Panc1 (cell line): Measurements from ENCODE around the gene POTEF.
"Not testable (repeated sequence)": the region's sequence is repeated elsewhere in the genome, so short reads cannot be mapped to it uniquely, and the experiment has no call there.

Experiments
- POLR2AphosphoS5 ChIP-seq: IDR thresholded peaks from 2 replicates; pipeline ENCODE4 v1.6.1; 2012; ENCODE audit warnings: mild to moderate bottlenecking, low read depth, low read length, moderate library complexity
- SIN3A ChIP-seq: IDR thresholded peaks from 2 replicates; pipeline ENCODE4 v1.6.1; 2012; ENCODE audit warnings: low read depth, mild to moderate bottlenecking, low read length, moderate library complexity, borderline replicate concordance; ENCODE audit not compliant: insufficient read depth
- TCF7L2 ChIP-seq: IDR thresholded peaks from 2 replicates; pipeline ENCODE4 v1.6.1; 2011; ENCODE audit warnings: mild to moderate bottlenecking, low read depth, low read length, inconsistent platforms
- TF ChIP-seq, protein P1 (sequence below): fragments of 450-650 bp; IDR thresholded peaks from 2 replicates; pipeline ENCODE4 v1.5.1; 2017; ENCODE audit warnings: mild to moderate bottlenecking
- TF ChIP-seq, protein P2 (sequence below), 2 experiments: IDR thresholded peaks; 2 replicates each; pipeline ENCODE4 v1.6.1; 2011 to 2012; ENCODE audit warnings: low read depth in 2 of 2, control low read depth in 1 of 2, low read length in 1 of 2, mild to moderate bottlenecking in 1 of 2, moderate library complexity in 1 of 2; ENCODE audit not compliant: insufficient read depth in 1 of 2

DNA sequence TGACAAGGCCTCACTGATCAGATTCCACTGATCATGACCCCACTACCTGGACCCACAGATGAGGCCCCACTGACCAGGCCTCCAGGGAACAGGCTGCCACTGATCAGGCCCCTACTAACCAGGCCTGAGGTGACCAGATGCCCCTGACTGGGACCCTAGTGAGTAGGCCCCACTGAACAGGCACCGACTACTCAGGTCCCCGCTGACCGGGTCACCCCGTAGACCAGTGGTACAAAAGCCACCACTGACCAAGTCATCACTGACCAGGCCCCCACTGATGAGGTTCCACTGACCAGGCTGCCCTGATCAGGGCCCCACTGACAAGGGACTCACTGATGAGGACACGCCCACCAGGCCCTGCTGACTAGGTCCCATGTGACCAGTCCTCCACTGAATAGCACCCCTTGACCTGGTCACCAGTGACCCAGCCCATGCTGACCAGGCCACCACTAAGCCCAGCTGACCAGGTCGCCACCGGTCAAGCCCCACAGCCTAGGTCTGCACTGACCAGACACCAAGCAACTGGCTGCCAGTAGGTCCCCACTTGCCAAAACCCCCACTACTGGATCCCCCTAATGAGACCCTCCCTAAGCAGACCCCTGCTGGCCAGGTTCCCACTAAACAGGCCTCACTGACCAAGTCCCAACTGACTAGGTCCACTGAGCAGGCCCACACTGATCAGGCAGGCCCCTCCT lies 75.7 kb downstream of the POTEF start:
- TF ChIP-seq, protein P1, sequence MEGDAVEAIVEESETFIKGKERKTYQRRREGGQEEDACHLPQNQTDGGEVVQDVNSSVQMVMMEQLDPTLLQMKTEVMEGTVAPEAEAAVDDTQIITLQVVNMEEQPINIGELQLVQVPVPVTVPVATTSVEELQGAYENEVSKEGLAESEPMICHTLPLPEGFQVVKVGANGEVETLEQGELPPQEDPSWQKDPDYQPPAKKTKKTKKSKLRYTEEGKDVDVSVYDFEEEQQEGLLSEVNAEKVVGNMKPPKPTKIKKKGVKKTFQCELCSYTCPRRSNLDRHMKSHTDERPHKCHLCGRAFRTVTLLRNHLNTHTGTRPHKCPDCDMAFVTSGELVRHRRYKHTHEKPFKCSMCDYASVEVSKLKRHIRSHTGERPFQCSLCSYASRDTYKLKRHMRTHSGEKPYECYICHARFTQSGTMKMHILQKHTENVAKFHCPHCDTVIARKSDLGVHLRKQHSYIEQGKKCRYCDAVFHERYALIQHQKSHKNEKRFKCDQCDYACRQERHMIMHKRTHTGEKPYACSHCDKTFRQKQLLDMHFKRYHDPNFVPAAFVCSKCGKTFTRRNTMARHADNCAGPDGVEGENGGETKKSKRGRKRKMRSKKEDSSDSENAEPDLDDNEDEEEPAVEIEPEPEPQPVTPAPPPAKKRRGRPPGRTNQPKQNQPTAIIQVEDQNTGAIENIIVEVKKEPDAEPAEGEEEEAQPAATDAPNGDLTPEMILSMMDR = not testable (repeated sequence)
- TF ChIP-seq, protein P2, sequence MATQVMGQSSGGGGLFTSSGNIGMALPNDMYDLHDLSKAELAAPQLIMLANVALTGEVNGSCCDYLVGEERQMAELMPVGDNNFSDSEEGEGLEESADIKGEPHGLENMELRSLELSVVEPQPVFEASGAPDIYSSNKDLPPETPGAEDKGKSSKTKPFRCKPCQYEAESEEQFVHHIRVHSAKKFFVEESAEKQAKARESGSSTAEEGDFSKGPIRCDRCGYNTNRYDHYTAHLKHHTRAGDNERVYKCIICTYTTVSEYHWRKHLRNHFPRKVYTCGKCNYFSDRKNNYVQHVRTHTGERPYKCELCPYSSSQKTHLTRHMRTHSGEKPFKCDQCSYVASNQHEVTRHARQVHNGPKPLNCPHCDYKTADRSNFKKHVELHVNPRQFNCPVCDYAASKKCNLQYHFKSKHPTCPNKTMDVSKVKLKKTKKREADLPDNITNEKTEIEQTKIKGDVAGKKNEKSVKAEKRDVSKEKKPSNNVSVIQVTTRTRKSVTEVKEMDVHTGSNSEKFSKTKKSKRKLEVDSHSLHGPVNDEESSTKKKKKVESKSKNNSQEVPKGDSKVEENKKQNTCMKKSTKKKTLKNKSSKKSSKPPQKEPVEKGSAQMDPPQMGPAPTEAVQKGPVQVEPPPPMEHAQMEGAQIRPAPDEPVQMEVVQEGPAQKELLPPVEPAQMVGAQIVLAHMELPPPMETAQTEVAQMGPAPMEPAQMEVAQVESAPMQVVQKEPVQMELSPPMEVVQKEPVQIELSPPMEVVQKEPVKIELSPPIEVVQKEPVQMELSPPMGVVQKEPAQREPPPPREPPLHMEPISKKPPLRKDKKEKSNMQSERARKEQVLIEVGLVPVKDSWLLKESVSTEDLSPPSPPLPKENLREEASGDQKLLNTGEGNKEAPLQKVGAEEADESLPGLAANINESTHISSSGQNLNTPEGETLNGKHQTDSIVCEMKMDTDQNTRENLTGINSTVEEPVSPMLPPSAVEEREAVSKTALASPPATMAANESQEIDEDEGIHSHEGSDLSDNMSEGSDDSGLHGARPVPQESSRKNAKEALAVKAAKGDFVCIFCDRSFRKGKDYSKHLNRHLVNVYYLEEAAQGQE (IDR thresholded peaks at IDR 0.05; ENCODE audit: insufficient read depth in 1 of 2, low read depth in 2 of 2, low read length in 1 of 2) = not testable (repeated sequence)
- TF ChIP-seq POLR2AphosphoS5, TCF7L2, SIN3A: not testable (repeated sequence)
